Measurements from ENCODE around the gene EDN3. TPM values are rescaled to one million over a fixed set of nuclear protein-coding genes. Genes with fewer than 3 reads are reported as not detected.

Gene EDN3
- total RNA-seq, 4 donors from 2014 or later = 0.40 to 9.7 (median 5.5) TPM

- Histone ChIP-seq H3K36me3 (no peaks in the 10 kb centered on the region), H3K27ac (no peak overlapping the region), H3K4me1 (no peaks in the 10 kb centered on the region), H3K4me3 (no peak overlapping the region), H3K9me3 (no peaks in the 10 kb centered on the region), H3K27me3 (peaks cover 15% of the 10 kb centered on the region)
- no peak for ATAC-seq
- TF ChIP-seq POLR2A (IDR thresholded peaks at IDR 0.05) (no peak), CTCF (IDR thresholded peaks at IDR 0.05) (no peak), EP300 (IDR thresholded peaks at IDR 0.05) (no peak), POLR2AphosphoS5 (IDR thresholded peaks at IDR 0.05) (no peak)
- WGBS, 2 donors (ENCODE audit: low coverage in 1 of 2) = 47 to 80% methylated on average over 1 to 2 of the region's 16 CpGs
These were observed 20.6 kb downstream of the EDN3 start for GRCh38 chr20:59320854-59321647.

GRCh38 chr20:59322081-59322480, 21.7 kb downstream of the EDN3 start:
- H3K27me3 ChIP-seq = peaks cover 18% of the 10 kb centered on the region
- H3K4me1 ChIP-seq = no peaks in the 10 kb centered on the region
- no peak for ATAC-seq
- TF ChIP-seq POLR2AphosphoS5 (IDR thresholded peaks at IDR 0.05) (no peak), CTCF (IDR thresholded peaks at IDR 0.05) (no peak), POLR2A (IDR thresholded peaks at IDR 0.05) (no peak), EP300 (IDR thresholded peaks at IDR 0.05) (no peak)
- no peaks in the 10 kb centered on the region for H3K36me3 ChIP-seq
- H3K9me3 ChIP-seq = no peaks in the 10 kb centered on the region
- WGBS, 2 donors (ENCODE audit: low coverage in 1 of 2) = 71 to 85% methylated on average over 5 of the region's 9 CpGs
- H3K4me3 ChIP-seq = no peak overlapping the region
- no peak overlapping the region for H3K27ac ChIP-seq

GRCh38 chr20:59322585-59323454, 22.4 kb downstream of the EDN3 start:
- Histone ChIP-seq H3K4me1 (no peaks in the 10 kb centered on the region), H3K36me3 (no peaks in the 10 kb centered on the region), H3K4me3 (no peak overlapping the region), H3K9me3 (no peaks in the 10 kb centered on the region), H3K27me3 (peaks cover 18% of the 10 kb centered on the region), H3K27ac (no peak overlapping the region)
- no peak for TF ChIP-seq CTCF (IDR thresholded peaks at IDR 0.05)
- no peak for TF ChIP-seq EP300 (IDR thresholded peaks at IDR 0.05)
- TF ChIP-seq POLR2A (IDR thresholded peaks at IDR 0.05) = no peak
- no peak for TF ChIP-seq POLR2AphosphoS5 (IDR thresholded peaks at IDR 0.05)
- WGBS, 2 donors (ENCODE audit: low coverage in 1 of 2) = 80 to 91% methylated on average over 6 to 14 of the region's 17 CpGs
- no peak for ATAC-seq

- H3K27me3 ChIP-seq = peaks cover 18% of the 10 kb centered on the region
- H3K4me1 ChIP-seq = no peaks in the 10 kb centered on the region
- H3K27ac ChIP-seq = no peak overlapping the region
- 94 to 100% methylated on average over 2 to 3 of the region's 5 CpGs for WGBS, 2 donors (ENCODE audit: low coverage in 1 of 2)
- H3K36me3 ChIP-seq = no peaks in the 10 kb centered on the region
- H3K4me3 ChIP-seq = no peak overlapping the region
- TF ChIP-seq EP300 (IDR thresholded peaks at IDR 0.05) = no peak
- no peak for TF ChIP-seq POLR2AphosphoS5 (IDR thresholded peaks at IDR 0.05)
- no peak for TF ChIP-seq CTCF (IDR thresholded peaks at IDR 0.05)
- no peak for TF ChIP-seq POLR2A (IDR thresholded peaks at IDR 0.05)
- ATAC-seq = no peak
- H3K9me3 ChIP-seq = no peaks in the 10 kb centered on the region
These were observed 23.3 kb downstream of the EDN3 start for GRCh38 chr20:59323731-59324130.

Measured in gastroesophageal sphincter (tissue), 4 donors.